OCI-LY7 (cell line): ENCODE measurements around the gene LILRB3. TPM values are rescaled to one million over a fixed set of nuclear protein-coding genes. Genes with fewer than 3 reads are reported as not detected.

Experiments used
- BruUV-seq: library from RNA; stranded (reverse); fragments of 400-500 nt; replicated peaks from 2 replicates; lab custom pipeline; 2021; lab: Mats Ljungman, UMichigan
- CTCF ChIA-PET: fragments of 300-600 bp; sonication (Branson Sonifier 250); formaldehyde crosslinking; loops from one replicate; lab custom pipeline; 2022; ENCODE audit warnings: antibody characterized with exemption; ENCODE audit not compliant: unreplicated experiment; lab: Charles Lee
- POLR2A ChIA-PET: fragments of 300-600 bp; sonication (Branson Sonifier 250); formaldehyde crosslinking; loops from one replicate; lab custom pipeline; 2022; ENCODE audit warnings: antibody characterized with exemption; lab: Charles Lee
- DNase-seq: peaks from one replicate; pipeline ENCODE4 v3.0.0-alpha.2; 2015; ENCODE audit warnings: low spot score
- H2AFZ ChIP-seq: fragments of 200-600 bp; sonication (generic), shearing (Covaris generic); 2 replicates; pipeline ENCODE4 v1.6.1; 2014; ENCODE audit warnings: mild to moderate bottlenecking, antibody characterized with exemption, low read length, moderate library complexity
- H3K27ac ChIP-seq: fragments of 200-600 bp; sonication (generic); 2 replicates; pipeline ENCODE4 v1.5.1; 2014; ENCODE audit warnings: mixed run types, low read depth, mild to moderate bottlenecking, moderate library complexity, low read length, inconsistent platforms; ENCODE audit not compliant: poor library complexity, severe bottlenecking
- H3K36me3 ChIP-seq: fragments of 200-600 bp; sonication (generic); 2 replicates; pipeline ENCODE4 v1.6.1; 2014; ENCODE audit warnings: mild to moderate bottlenecking, antibody characterized with exemption, low read length, moderate library complexity, mixed read lengths; ENCODE audit not compliant: insufficient read depth
- H3K4me1 ChIP-seq: fragments of 200-600 bp; sonication (generic); 2 replicates; pipeline ENCODE4 v1.5.1; 2014; ENCODE audit warnings: mild to moderate bottlenecking, low read length; ENCODE audit not compliant: insufficient read depth, poor library complexity, severe bottlenecking
- H3K4me2 ChIP-seq: fragments of 200-600 bp; sonication (generic); 2 replicates; pipeline ENCODE4 v1.6.1; 2014; ENCODE audit warnings: mild to moderate bottlenecking, low read length
- H3K4me3 ChIP-seq: fragments of 200-600 bp; sonication (generic); 2 replicates; pipeline ENCODE4 v1.5.1; 2014; ENCODE audit warnings: mild to moderate bottlenecking, low read depth, low read length; ENCODE audit not compliant: poor library complexity, severe bottlenecking
- H3K79me2 ChIP-seq: fragments of 200-600 bp; sonication (generic); 2 replicates; pipeline ENCODE4 v1.6.1; 2016; ENCODE audit warnings: low read depth, mild to moderate bottlenecking, low read length, moderate library complexity, mixed read lengths; ENCODE audit not compliant: insufficient read depth
- H3K9me2 ChIP-seq: fragments of 200-600 bp; sonication (generic); 2 replicates; pipeline ENCODE4 v1.6.1; 2016; ENCODE audit warnings: mild to moderate bottlenecking, low read length, mixed read lengths; ENCODE audit not compliant: insufficient read depth
- H3K9me3 ChIP-seq: fragments of 200-600 bp; sonication (generic); 2 replicates; pipeline ENCODE4 v1.6.1; 2014; ENCODE audit warnings: mild to moderate bottlenecking, mixed run types, low read length, mixed read lengths
- H4K20me1 ChIP-seq: fragments of 200-600 bp; sonication (generic); 2 replicates; pipeline ENCODE4 v1.6.1; 2014; ENCODE audit warnings: mild to moderate bottlenecking, antibody characterized with exemption, low read length, moderate library complexity, mixed read lengths; ENCODE audit not compliant: insufficient read depth
- CTCF ChIP-seq: fragments of 200-600 bp; sonication (generic); conservative IDR thresholded peaks from 2 replicates; pipeline ENCODE4 v1.5.1; 2014; ENCODE audit warnings: mild to moderate bottlenecking, antibody characterized with exemption, low read length, moderate library complexity, mixed read lengths
- EZH2phosphoT487 ChIP-seq: fragments of 200-600 bp; sonication (generic); IDR thresholded peaks from 2 replicates; pipeline ENCODE4 v1.6.1; 2018; ENCODE audit warnings: low read depth, borderline replicate concordance, mild to moderate bottlenecking, mixed run types, antibody characterized with exemption, low read length, moderate library complexity, mixed read lengths
- intact Hi-C: fragments of 100-400 bp; cut with micrococcal nuclease; formaldehyde crosslinking; loops from one replicate; pipeline ENCODE4 v1.10.0; 2022; ENCODE audit not compliant: unreplicated experiment
- total RNA-seq, 2 experiments: library from RNA; depleted of rRNA in 1 of 2; stranded (reverse); fragments of >200 nt in 1 of 2; shearing (Covaris generic) in 1 of 2; gene quantifications; 2 replicates each; pipeline ENCODE4 v1.2.3, GENCODE V29; 2014 to 2022

Gene LILRB3
- total RNA-seq, 2 experiments from 2014 or later, result not detected

- Histone ChIP-seq H3K36me3 (peaks cover 27% of the 10 kb centered on the region), H3K27ac (no peak overlapping the region), H3K4me2 (no peak overlapping the region), H2AFZ (no peak overlapping the region), H4K20me1 (no peaks in the 10 kb centered on the region), H3K4me1 (peaks cover 19% of the 10 kb centered on the region), H3K9me3 (no peaks in the 10 kb centered on the region), H3K9me2 (no peaks in the 10 kb centered on the region), H3K79me2 (peaks cover 20% of the 10 kb centered on the region; the same call in 1 of the 2 replicates), H3K4me3 (no peak overlapping the region)
- BruUV-seq, result no TSS peak
- POLR2A ChIA-PET, result no interaction called here
- no peak for DNase-seq
- intact Hi-C loops, result no loop called here
- CTCF ChIA-PET, result no interaction called here
- TF ChIP-seq EZH2phosphoT487 (no peak), CTCF (no peak)
Measured at GRCh38 chr19:54193011-54193410, 29.8 kb downstream of the LILRB3 start.

- CTCF ChIA-PET, result no interaction called here
- Histone ChIP-seq H2AFZ (peak overlapping the region; percentile 23; the same call in 1 of the 2 replicates), H3K9me3 (no peaks in the 10 kb centered on the region), H3K4me3 (peak overlapping the region; percentile 76), H3K36me3 (peaks cover 27% of the 10 kb centered on the region), H3K4me2 (peak overlapping the region; percentile 97), H3K27ac (peak overlapping the region; percentile 82), H4K20me1 (no peaks in the 10 kb centered on the region), H3K79me2 (peaks cover 21% of the 10 kb centered on the region; the same call in 1 of the 2 replicates), H3K9me2 (no peaks in the 10 kb centered on the region), H3K4me1 (peaks cover 25% of the 10 kb centered on the region)
- intact Hi-C loops, result loop anchor here (1.0 to 2.0 kb wide), 2 partner anchors 8 to 33 kb away; partner anchors contain the start of genes LENG1 and RPS9
- POLR2A ChIA-PET, result interaction anchor here (1.3 kb wide), 1 partner anchor 9 kb away, joined by 8 read pairs; the partner anchor contains the start of gene RPS9
- TF ChIP-seq EZH2phosphoT487 (no peak), CTCF (no peak)
- no TSS peak for BruUV-seq
- no peak for DNase-seq
Measured at GRCh38 chr19:54191811-54192453, 30.9 kb downstream of the LILRB3 start.
